Esophagus muscularis mucosa (tissue), 4 donors: ENCODE results near the gene CHCHD6. TPM values are rescaled to one million over a fixed set of nuclear protein-coding genes. Genes with fewer than 3 reads are reported as not detected.

ENCODE experiments used
- DNase-seq: peaks from one replicate; pipeline ENCODE4 v3.0.0-alpha.2; 2017; ENCODE audit errors: extremely low spot score
- H3K27ac ChIP-seq, 4 donors: fragments of 200-600 bp; sonication (generic); replicated peaks in 1 of 4; 1 replicate in 3 of 4; 2 replicates in 1 of 4; pipeline ENCODE4 v1.5.1; 2016 to 2019; ENCODE audit warnings: mild to moderate bottlenecking in 1 of 4
- H3K27me3 ChIP-seq, 4 donors: fragments of 200-600 bp; sonication (generic); one replicate each; pipeline versions ENCODE4 v1.5.1 to v1.6.0; 2016 to 2019
- H3K36me3 ChIP-seq, 4 donors: fragments of 200-600 bp; sonication (generic); one replicate each; pipeline ENCODE4 v1.5.1; 2016 to 2019
- H3K4me1 ChIP-seq, 4 donors: fragments of 200-600 bp; sonication (generic); one replicate each; pipeline ENCODE4 v1.5.1; 2016 to 2019
- H3K4me3 ChIP-seq, 4 donors: fragments of 200-600 bp; sonication (generic); 1 replicate in 2 of 4; 2 replicates in 2 of 4; pipeline ENCODE4 v1.5.1; 2016 to 2019; ENCODE audit warnings: mild to moderate bottlenecking in 4 of 4, moderate library complexity in 1 of 4
- H3K9me3 ChIP-seq, 4 donors: fragments of 200-600 bp; sonication (generic); 1 replicate in 3 of 4; 2 replicates in 1 of 4; pipeline ENCODE4 v1.5.1; 2016 to 2019
- EP300 ChIP-seq: sonication (generic); formaldehyde crosslinking; IDR thresholded peaks from one replicate; pipeline ENCODE4 v1.6.1; 2017; ENCODE audit warnings: antibody characterized with exemption
- POLR2A ChIP-seq: fragments of 450-650 bp; IDR thresholded peaks from one replicate; pipeline ENCODE4 v1.6.1; 2017; ENCODE audit warnings: antibody characterized with exemption, moderate library complexity, mild to moderate bottlenecking, low read depth
- POLR2AphosphoS5 ChIP-seq, 2 donors: sonication (generic); formaldehyde crosslinking; IDR thresholded peaks; one replicate each; pipeline ENCODE4 v1.6.1; 2017; ENCODE audit warnings: antibody characterized with exemption in 2 of 2
- WGBS: methylation state at CpG from one replicate; pipeline ENCODE4 v1.1.5; 2018; 5-methylcytosine and 5-hydroxymethylcytosine counted together
- intact Hi-C: fragments of 100-400 bp; cut with DNase I; formaldehyde crosslinking; loops from one replicate; pipeline ENCODE4 v1.15.1; 2023
- total RNA-seq, 4 donors: library from RNA; depleted of rRNA; stranded (reverse); fragments of >200 nt; gene quantifications; one replicate each; pipeline versions ENCODE4 v1.1.0 to v1.2.1, GENCODE V29; 2016
- TF ChIP-seq, protein P1 (sequence below), 3 experiments: fragments of 200-600 bp in 2 of 3; fragments of 450-650 bp in 1 of 3; sonication (generic) in 2 of 3; IDR thresholded peaks; one replicate each; pipeline ENCODE4 v1.5.1; 2017 to 2019; ENCODE audit warnings: antibody characterized with exemption in 3 of 3, mild to moderate bottlenecking in 2 of 3, moderate library complexity in 1 of 3

Gene CHCHD6
- total RNA-seq, 4 donors from 2014 or later: 10.3 to 13.4 (median 12.1) TPM

GRCh38 chr3:126912491-126913195 is 208.6 kb downstream of the CHCHD6 start:
- intact Hi-C loops: no loop called here
- DNase-seq: no peak

DNA sequence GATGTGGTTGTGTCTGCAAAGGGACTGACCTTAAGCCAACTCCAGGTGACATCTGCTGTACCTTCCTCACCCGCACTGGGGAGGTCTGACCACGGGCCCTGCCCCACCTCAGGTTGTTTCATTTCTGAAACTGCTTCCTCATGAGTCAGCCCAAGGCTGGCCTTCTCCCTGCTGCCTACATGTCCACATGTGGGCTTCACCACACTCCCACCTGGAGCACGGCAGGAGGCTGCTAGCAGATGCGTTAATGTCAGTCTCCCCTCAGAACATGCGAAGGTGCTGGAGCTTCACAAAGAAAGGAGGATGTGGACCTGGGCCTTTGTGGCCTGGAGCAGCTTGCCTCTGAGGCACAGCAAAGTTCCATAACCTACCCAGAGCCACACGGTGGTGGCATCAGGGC is 209.5 kb downstream of the CHCHD6 start:
- H3K27me3 ChIP-seq: no peaks in the 10 kb centered on the region
- peaks cover 0 to 18% (median 9%) of the 10 kb centered on the region in 4 donors for H3K4me1 ChIP-seq
- H3K36me3 ChIP-seq: peaks cover 0 to 21% (median 16%) of the 10 kb centered on the region in 4 donors
- H3K9me3 ChIP-seq: no peaks in the 10 kb centered on the region
- intact Hi-C loops: no loop called here
- no peak overlapping the region for H3K4me3 ChIP-seq
- 100% methylated on average over 1 of the region's 6 CpGs for WGBS
- no peak overlapping the region for H3K27ac ChIP-seq
- TF ChIP-seq POLR2AphosphoS5 (IDR thresholded peaks at IDR 0.05) (no peak), POLR2A (no peak), EP300 (no peak)
- TF ChIP-seq, protein P1, sequence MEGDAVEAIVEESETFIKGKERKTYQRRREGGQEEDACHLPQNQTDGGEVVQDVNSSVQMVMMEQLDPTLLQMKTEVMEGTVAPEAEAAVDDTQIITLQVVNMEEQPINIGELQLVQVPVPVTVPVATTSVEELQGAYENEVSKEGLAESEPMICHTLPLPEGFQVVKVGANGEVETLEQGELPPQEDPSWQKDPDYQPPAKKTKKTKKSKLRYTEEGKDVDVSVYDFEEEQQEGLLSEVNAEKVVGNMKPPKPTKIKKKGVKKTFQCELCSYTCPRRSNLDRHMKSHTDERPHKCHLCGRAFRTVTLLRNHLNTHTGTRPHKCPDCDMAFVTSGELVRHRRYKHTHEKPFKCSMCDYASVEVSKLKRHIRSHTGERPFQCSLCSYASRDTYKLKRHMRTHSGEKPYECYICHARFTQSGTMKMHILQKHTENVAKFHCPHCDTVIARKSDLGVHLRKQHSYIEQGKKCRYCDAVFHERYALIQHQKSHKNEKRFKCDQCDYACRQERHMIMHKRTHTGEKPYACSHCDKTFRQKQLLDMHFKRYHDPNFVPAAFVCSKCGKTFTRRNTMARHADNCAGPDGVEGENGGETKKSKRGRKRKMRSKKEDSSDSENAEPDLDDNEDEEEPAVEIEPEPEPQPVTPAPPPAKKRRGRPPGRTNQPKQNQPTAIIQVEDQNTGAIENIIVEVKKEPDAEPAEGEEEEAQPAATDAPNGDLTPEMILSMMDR (IDR thresholded peaks at IDR 0.05): no peak
- DNase-seq: no peak

More at GRCh38 chr3:126912491-126913195, 208.6 kb downstream of the CHCHD6 start:
- Histone ChIP-seq H3K27me3 (no peaks in the 10 kb centered on the region), H3K9me3 (no peaks in the 10 kb centered on the region), H3K27ac (no peak overlapping the region), H3K4me1 (peaks cover 0 to 18% (median 9%) of the 10 kb centered on the region in 4 donors), H3K36me3 (peaks cover 0 to 21% (median 16%) of the 10 kb centered on the region in 4 donors), H3K4me3 (no peak overlapping the region)
- TF ChIP-seq EP300 (no peak), POLR2AphosphoS5 (IDR thresholded peaks at IDR 0.05) (no peak), POLR2A (no peak)
- TF ChIP-seq, protein P1 (IDR thresholded peaks at IDR 0.05): no peak
- 99% methylated on average over 6 of the region's 12 CpGs for WGBS

DNA sequence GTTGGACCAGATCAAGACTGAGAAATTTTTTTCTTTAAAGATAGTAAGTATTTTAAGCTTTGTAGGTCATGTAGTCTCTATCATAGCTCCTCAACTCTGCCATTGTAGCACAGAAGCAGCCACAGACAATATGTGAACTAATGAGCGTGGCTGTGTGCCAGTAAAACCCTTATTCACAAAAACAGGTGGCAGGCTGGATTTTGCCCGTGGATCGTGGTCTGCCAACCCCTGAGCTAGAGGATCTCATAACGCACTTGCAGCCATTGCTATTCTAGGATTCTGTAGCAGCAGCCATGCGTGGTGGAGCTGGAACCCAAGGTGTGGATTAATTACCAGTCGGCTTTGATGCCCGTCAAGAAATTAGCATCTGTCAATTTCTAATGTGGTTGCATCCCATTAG is 210.2 kb downstream of the CHCHD6 start:
- Histone ChIP-seq H3K9me3 (no peaks in the 10 kb centered on the region), H3K4me1 (peaks cover 0 to 18% (median 9%) of the 10 kb centered on the region in 4 donors), H3K36me3 (peaks cover 0 to 21% (median 16%) of the 10 kb centered on the region in 4 donors), H3K4me3 (no peak overlapping the region), H3K27ac (no peak overlapping the region), H3K27me3 (no peaks in the 10 kb centered on the region)
- intact Hi-C loops: no loop called here
- 88% methylated on average over 7 of the region's 7 CpGs for WGBS
- DNase-seq: no peak
- TF ChIP-seq POLR2AphosphoS5 (IDR thresholded peaks at IDR 0.05): no peak
- no peak for TF ChIP-seq POLR2A

GRCh38 chr3:126915015-126915414 is 211.0 kb downstream of the CHCHD6 start:
- H3K27me3 ChIP-seq: no peaks in the 10 kb centered on the region
- H3K27ac ChIP-seq: no peak overlapping the region
- intact Hi-C loops: no loop called here
- WGBS: 96% methylated on average over 3 of the region's 4 CpGs
- TF ChIP-seq POLR2A: no peak
- no peak for TF ChIP-seq POLR2AphosphoS5 (IDR thresholded peaks at IDR 0.05)
- TF ChIP-seq, protein P1 (IDR thresholded peaks at IDR 0.05): no peak
- TF ChIP-seq EP300: no peak
- H3K36me3 ChIP-seq: peaks cover 0 to 21% (median 16%) of the 10 kb centered on the region in 4 donors
- H3K9me3 ChIP-seq: no peaks in the 10 kb centered on the region
- DNase-seq: no peak
- peaks cover 0 to 18% (median 9%) of the 10 kb centered on the region in 4 donors for H3K4me1 ChIP-seq
- H3K4me3 ChIP-seq: no peak overlapping the region

GRCh38 chr3:126916546-126916945 is 212.5 kb downstream of the CHCHD6 start:
- TF ChIP-seq POLR2AphosphoS5 (IDR thresholded peaks at IDR 0.05) (no peak), EP300 (no peak), POLR2A (no peak)
- TF ChIP-seq, protein P1 (IDR thresholded peaks at IDR 0.05): no peak
- Histone ChIP-seq H3K4me3 (no peak overlapping the region), H3K27me3 (no peaks in the 10 kb centered on the region), H3K36me3 (peaks cover 0 to 21% (median 16%) of the 10 kb centered on the region in 4 donors), H3K27ac (no peak overlapping the region), H3K9me3 (no peaks in the 10 kb centered on the region), H3K4me1 (peaks cover 0 to 11% (median 4%) of the 10 kb centered on the region in 4 donors)
- no peak for DNase-seq
- 88% methylated on average over 3 of the region's 4 CpGs for WGBS
- intact Hi-C loops: no loop called here
